Heart left ventricle (tissue), 16 donors: ENCODE measurements around the gene IQGAP2. TPM values are rescaled to one million over a fixed set of nuclear protein-coding genes. Genes with fewer than 3 reads are reported as not detected.

Source experiments
- ATAC-seq, 4 donors: fragments of 200-7000 bp; cut with Tn5 transposase; one replicate each; pipeline ENCODE4 v1.9.1; 2020 to 2022; ENCODE audit warnings: moderate library complexity in 4 of 4, mild to moderate bottlenecking in 3 of 4, moderate number of reproducible peaks in 1 of 4
- DNase-seq, 5 donors: peaks; one replicate each; pipeline ENCODE4 v3.0.0-alpha.2; 2020
- H3K27ac ChIP-seq, 12 donors: fragments of 200-600 bp; sonication (generic) in 4 of 12; one replicate each; pipeline versions ENCODE4 v1.5.0 to v1.8.0; 2016 to 2022; ENCODE audit warnings: mild to moderate bottlenecking in 2 of 12
- H3K27me3 ChIP-seq, 9 donors: fragments of 200-600 bp; sonication (generic) in 2 of 9; one replicate each; pipeline versions ENCODE4 v1.5.1 to v1.8.0; 2016 to 2022; ENCODE audit warnings: mild to moderate bottlenecking in 3 of 9
- H3K36me3 ChIP-seq, 9 donors: fragments of 200-600 bp; sonication (generic) in 2 of 9; one replicate each; pipeline versions ENCODE4 v1.5.0 to v1.8.0; 2018 to 2022; ENCODE audit warnings: mild to moderate bottlenecking in 2 of 9
- H3K4me1 ChIP-seq, 12 donors: fragments of 200-600 bp; sonication (generic) in 4 of 12; one replicate each; pipeline versions ENCODE4 v1.5.0 to v1.8.0; 2016 to 2022; ENCODE audit warnings: mild to moderate bottlenecking in 3 of 12
- H3K4me3 ChIP-seq, 12 donors: fragments of 200-600 bp; sonication (generic) in 4 of 12; one replicate each; pipeline versions ENCODE4 v1.5.0 to v1.8.0; 2017 to 2022; ENCODE audit warnings: mild to moderate bottlenecking in 9 of 12, moderate library complexity in 4 of 12
- H3K9me3 ChIP-seq, 12 donors: fragments of 200-600 bp; sonication (generic) in 4 of 12; one replicate each; pipeline versions ENCODE4 v1.5.0 to v1.8.0; 2016 to 2022; ENCODE audit warnings: mild to moderate bottlenecking in 1 of 12
- POLR2A ChIP-seq, 2 donors: fragments of 450-650 bp; IDR thresholded peaks; one replicate each; pipeline ENCODE4 v1.6.1; 2017; ENCODE audit warnings: antibody characterized with exemption in 2 of 2, mild to moderate bottlenecking in 2 of 2, moderate library complexity in 2 of 2
- WGBS, 4 donors: extraction: QIAGEN DNeasy Blood & Tissue Kit in 2 of 4; methylation state at CpG; one replicate each; pipeline versions ENCODE4 v1.1.5 to v1.1.7; 2013 to 2018; 5-methylcytosine and 5-hydroxymethylcytosine counted together
- intact Hi-C, 10 donors: fragments of 100-400 bp; cut with DNase I; formaldehyde crosslinking; loops; one replicate each; pipeline versions ENCODE4 v1.11.1 to v1.14.2; 2022
- polyA plus RNA-seq, 2 donors: library from polyadenylated mRNA; stranded (reverse); fragments of 200-250 nt; gene quantifications; one replicate each; pipeline ENCODE4 v1.2.3, GENCODE V29; 2013
- total RNA-seq, 9 donors: library from RNA; depleted of rRNA in 2 of 9; stranded (reverse); fragments of >200 nt in 2 of 9; fragmentation: NEBNext Ultra II Directional in 3 of 9; extraction: Animal tissue kit (Norgen Biotek cat#: 25700) in 3 of 9; gene quantifications; one replicate each; pipeline versions ENCODE4 v1.1.0 to v1.2.4, GENCODE V29; 2016 to 2023
- TF ChIP-seq, protein P1 (sequence below), 12 donors: fragments of 200-600 bp; sonication (generic) in 4 of 12; IDR thresholded peaks; one replicate each; pipeline versions ENCODE4 v1.5.0 to v1.8.0; 2018 to 2022; ENCODE audit warnings: antibody characterized with exemption in 12 of 12, mild to moderate bottlenecking in 5 of 12
- donor health status: ischemic (EF 13 %, LVEDD 7.1; RV severe dilation, severe dysfunction).
- donor health status: healthy with polysubstance abuse.
- donor health status: DM: no; HTN: yes; CAD: no.
- donor health status: DM: no; HTN: no; CAD: no.
- donor health status: ischemic (EF 25% LVEDD 6.9; RV normal size, moderate dysfunction).
- donor health status: ischemic (EF 25% LVEDD 5.7; RV mildly dilated, moderate dysfunction).
- donor health status: healthy.
- donor health status: DM: yes; HTN: yes; CAD: no.
- donor health status: ischemic (EF 35%, LVEDD 5.7; RV mildly dilated, moderate dysfunction).
- donor health status: nonischemic (EF 11% LVEDD 7.7; RV severe dilation, severe dysfunction).
- donor health status: DM: yes; HTN: yes; CAD: no.
- donor health status: PGD.
- donor health status: ischemic (EF 29% LVEDD 5.4; RV normal size, mild dysfunction).
- donor health status: nonischemic (EF 23%, LVEDD 6.1; RV moderate dilation, normal function).

The IQGAP2 gene
- total and polyA plus RNA-seq, 11 donors, result 1.7 to 35.4 (median 6.1) TPM

DNA sequence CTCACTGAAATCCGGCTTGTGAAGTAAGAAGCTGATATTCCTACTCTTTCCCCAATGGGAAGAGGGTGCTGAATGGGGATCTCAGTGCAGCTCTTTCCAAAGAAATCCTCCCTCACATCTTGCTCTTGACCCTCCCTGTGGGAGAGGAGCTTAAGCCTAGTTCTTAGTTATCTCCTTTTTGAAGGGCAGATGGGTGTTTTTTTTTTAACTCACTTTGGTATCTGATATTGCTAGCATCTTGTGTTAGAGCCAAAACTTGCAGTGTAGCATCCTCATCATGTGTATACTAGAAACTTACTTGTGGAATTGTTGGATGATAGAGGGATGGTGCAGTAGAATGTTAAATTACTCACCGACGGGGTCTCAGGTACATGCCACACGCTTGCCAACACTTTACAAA is 129.9 kb downstream of the IQGAP2 start:
- TF ChIP-seq POLR2A (IDR thresholded peaks at IDR 0.05), result no peak
- TF ChIP-seq, protein P1, sequence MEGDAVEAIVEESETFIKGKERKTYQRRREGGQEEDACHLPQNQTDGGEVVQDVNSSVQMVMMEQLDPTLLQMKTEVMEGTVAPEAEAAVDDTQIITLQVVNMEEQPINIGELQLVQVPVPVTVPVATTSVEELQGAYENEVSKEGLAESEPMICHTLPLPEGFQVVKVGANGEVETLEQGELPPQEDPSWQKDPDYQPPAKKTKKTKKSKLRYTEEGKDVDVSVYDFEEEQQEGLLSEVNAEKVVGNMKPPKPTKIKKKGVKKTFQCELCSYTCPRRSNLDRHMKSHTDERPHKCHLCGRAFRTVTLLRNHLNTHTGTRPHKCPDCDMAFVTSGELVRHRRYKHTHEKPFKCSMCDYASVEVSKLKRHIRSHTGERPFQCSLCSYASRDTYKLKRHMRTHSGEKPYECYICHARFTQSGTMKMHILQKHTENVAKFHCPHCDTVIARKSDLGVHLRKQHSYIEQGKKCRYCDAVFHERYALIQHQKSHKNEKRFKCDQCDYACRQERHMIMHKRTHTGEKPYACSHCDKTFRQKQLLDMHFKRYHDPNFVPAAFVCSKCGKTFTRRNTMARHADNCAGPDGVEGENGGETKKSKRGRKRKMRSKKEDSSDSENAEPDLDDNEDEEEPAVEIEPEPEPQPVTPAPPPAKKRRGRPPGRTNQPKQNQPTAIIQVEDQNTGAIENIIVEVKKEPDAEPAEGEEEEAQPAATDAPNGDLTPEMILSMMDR (IDR thresholded peaks at IDR 0.05), result no peak
- Histone ChIP-seq H3K27ac (no peak overlapping the region), H3K4me3 (no peak overlapping the region), H3K27me3 (no peaks in the 10 kb centered on the region), H3K9me3 (peaks cover 0 to 5% (median 0%) of the 10 kb centered on the region in 12 donors), H3K4me1 (no peaks in the 10 kb centered on the region), H3K36me3 (no peaks in the 10 kb centered on the region)
- WGBS, 4 donors, result 91 to 97% (median 93%) methylated on average over 4 of the region's 4 CpGs
- intact Hi-C loops, result loop anchor here in 1 of 10 donors (10.0 kb wide), 1 partner anchor 608 kb away; no protein-coding TSS in a partner anchor
- no peak for ATAC-seq
- no peak for DNase-seq

DNA sequence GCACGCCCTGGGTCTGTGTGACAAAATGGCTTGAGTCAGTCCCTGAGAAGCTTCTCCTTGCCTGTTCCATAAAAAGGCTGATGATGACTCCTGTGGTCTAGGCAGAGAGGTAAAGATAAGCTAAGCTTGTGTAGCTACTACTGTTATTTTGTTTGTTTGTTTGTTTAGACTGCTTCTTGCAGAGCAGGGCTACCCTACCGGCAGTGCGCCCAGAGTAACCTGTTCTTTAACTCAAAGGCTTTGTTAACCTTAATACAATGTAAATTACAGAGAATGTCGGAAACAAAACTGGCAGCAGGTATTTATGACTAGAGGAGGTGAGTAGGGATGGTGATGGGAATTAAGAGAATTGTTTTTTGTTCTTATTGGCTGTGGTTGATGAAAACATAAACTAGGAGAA is 132.5 kb downstream of the IQGAP2 start:
- WGBS, 4 donors, result 80 to 89% (median 86%) methylated on average over 4 of the region's 4 CpGs
- intact Hi-C loops, result loop anchor here in 1 of 10 donors (10.0 kb wide), 1 partner anchor 611 kb away; no protein-coding TSS in a partner anchor
- no peak for ATAC-seq

DNA sequence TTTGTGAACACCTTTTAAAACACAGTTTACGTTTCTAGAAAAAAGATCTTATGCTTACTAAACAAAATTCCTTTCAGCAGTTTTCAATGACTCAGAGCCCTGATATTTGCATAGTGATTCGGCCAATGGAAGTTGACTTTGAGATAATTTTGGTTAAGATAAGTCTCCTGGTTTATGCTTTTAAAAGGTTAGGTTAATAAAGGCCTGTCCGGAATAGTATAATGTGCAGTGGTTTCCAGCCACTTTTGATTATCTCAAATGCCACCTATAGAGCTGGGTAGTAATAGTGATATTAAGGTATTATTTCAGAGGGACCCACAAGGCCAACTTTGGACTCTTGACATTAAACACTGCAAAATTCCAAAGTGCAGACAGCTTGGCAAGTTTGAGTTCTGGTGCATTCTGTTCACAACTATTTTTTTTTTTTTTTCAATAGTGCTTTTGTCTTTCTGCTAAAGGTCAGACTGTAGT is 134.0 kb downstream of the IQGAP2 start:
- Histone ChIP-seq H3K27me3 (no peaks in the 10 kb centered on the region), H3K9me3 (no peaks in the 10 kb centered on the region), H3K27ac (no peak overlapping the region), H3K36me3 (no peaks in the 10 kb centered on the region), H3K4me3 (no peak overlapping the region), H3K4me1 (peaks cover 0 to 6% (median 0%) of the 10 kb centered on the region in 12 donors)
- intact Hi-C loops, result loop anchor here in 1 of 10 donors (10.0 kb wide), 1 partner anchor 612 kb away; no protein-coding TSS in a partner anchor
- 60 to 72% (median 67%) methylated on average over 3 of the region's 3 CpGs for WGBS, 4 donors
- TF ChIP-seq, protein P1 (IDR thresholded peaks at IDR 0.05), result no peak
- no peak for TF ChIP-seq POLR2A (IDR thresholded peaks at IDR 0.05)
- DNase-seq, result no peak
- ATAC-seq, result no peak

More for the DNA sequence above, 132.5 kb downstream of the IQGAP2 start:
- Histone ChIP-seq H3K36me3 (no peaks in the 10 kb centered on the region), H3K27me3 (no peaks in the 10 kb centered on the region), H3K4me3 (no peak overlapping the region), H3K9me3 (peaks cover 0 to 5% (median 0%) of the 10 kb centered on the region in 12 donors), H3K27ac (no peak overlapping the region), H3K4me1 (no peaks in the 10 kb centered on the region)
- DNase-seq, result no peak
- TF ChIP-seq, protein P1 (IDR thresholded peaks at IDR 0.05), result no peak
- TF ChIP-seq POLR2A (IDR thresholded peaks at IDR 0.05), result no peak

DNA sequence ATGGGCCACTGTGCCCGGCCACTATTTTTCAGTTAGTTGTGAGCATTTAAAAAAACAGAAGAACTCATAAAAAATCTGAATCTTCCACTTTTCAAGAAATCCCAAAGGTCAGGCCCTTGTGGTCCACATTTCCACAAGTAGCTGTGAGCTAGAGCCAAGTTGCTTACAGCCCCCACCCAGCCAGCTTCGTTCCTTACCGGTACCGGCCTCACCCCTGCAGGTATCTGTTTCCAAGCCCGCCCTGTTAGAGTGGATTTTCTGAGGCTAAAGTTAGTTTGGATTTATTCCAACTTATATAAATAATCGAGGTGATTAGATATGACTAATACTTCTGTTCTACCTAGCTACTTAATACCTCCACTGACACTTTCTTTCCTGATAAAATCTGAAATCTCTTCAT is 139.2 kb downstream of the IQGAP2 start:
- Histone ChIP-seq H3K27me3 (no peaks in the 10 kb centered on the region), H3K4me1 (peaks cover 0 to 50% (median 0%) of the 10 kb centered on the region in 12 donors), H3K27ac (peak overlapping the region in 1 of 12 donors; percentile 83), H3K9me3 (no peaks in the 10 kb centered on the region), H3K4me3 (no peak overlapping the region), H3K36me3 (no peaks in the 10 kb centered on the region)
- ATAC-seq (no peak), DNase-seq (no peak)
- TF ChIP-seq, protein P1 (IDR thresholded peaks at IDR 0.05), result no peak
- no peak for TF ChIP-seq POLR2A (IDR thresholded peaks at IDR 0.05)
- WGBS, 4 donors, result 81 to 83% (median 81%) methylated on average over 6 of the region's 6 CpGs
- intact Hi-C loops, result loop anchor here in 1 of 10 donors (5.0 kb wide), 1 partner anchor 130 kb away; no protein-coding TSS in a partner anchor
